ENCODE data around the gene ANKRD55.
"Not testable (repeated sequence)": the region's sequence is repeated elsewhere in the genome, so short reads cannot be mapped to it uniquely, and the experiment has no call there.

DNA sequence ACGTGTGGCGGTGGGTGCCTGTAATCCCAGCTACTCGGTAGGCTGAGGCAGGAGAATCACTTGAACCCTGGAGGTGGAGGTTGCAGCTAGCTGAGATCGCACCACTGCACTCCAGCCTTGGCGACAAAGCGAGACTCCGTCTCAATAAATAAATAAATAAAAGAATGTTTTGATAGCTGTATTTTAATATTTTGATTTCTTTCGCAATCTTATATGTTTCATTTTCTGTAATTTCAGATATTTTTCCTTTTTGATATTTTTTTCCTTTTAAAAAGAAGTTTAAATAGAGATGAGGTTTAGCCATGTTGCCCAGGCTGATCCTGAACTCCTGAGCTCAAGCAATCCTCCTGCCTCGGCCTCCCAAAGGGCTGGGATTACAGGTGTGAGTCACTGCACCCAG is 82.4 kb downstream of the ANKRD55 start:
- TF ChIP-seq, protein P1, sequence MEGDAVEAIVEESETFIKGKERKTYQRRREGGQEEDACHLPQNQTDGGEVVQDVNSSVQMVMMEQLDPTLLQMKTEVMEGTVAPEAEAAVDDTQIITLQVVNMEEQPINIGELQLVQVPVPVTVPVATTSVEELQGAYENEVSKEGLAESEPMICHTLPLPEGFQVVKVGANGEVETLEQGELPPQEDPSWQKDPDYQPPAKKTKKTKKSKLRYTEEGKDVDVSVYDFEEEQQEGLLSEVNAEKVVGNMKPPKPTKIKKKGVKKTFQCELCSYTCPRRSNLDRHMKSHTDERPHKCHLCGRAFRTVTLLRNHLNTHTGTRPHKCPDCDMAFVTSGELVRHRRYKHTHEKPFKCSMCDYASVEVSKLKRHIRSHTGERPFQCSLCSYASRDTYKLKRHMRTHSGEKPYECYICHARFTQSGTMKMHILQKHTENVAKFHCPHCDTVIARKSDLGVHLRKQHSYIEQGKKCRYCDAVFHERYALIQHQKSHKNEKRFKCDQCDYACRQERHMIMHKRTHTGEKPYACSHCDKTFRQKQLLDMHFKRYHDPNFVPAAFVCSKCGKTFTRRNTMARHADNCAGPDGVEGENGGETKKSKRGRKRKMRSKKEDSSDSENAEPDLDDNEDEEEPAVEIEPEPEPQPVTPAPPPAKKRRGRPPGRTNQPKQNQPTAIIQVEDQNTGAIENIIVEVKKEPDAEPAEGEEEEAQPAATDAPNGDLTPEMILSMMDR (tag by site-specific recombination; IDR thresholded peaks at IDR 0.05): not testable (repeated sequence)
- not testable (repeated sequence) for TF ChIP-seq ZNF354C (tag by site-specific recombination; IDR thresholded peaks at IDR 0.05; ENCODE audit: borderline replicate concordance, low read depth); ZSCAN30 (tag by site-specific recombination; IDR thresholded peaks at IDR 0.05)
- TF ChIP-seq, protein P2, sequence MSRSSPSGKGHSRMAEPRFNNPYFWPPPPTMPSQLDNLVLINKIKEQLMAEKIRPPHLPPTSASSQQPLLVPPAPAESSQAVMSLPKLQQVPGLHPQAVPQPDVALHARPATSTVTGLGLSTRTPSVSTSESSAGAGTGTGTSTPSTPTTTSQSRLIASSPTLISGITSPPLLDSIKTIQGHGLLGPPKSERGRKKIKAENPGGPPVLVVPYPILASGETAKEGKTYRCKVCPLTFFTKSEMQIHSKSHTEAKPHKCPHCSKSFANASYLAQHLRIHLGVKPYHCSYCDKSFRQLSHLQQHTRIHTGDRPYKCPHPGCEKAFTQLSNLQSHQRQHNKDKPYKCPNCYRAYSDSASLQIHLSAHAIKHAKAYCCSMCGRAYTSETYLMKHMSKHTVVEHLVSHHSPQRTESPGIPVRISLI (tag by site-specific recombination; IDR thresholded peaks at IDR 0.05): not testable (repeated sequence)
- TF ChIP-seq, protein P3, sequence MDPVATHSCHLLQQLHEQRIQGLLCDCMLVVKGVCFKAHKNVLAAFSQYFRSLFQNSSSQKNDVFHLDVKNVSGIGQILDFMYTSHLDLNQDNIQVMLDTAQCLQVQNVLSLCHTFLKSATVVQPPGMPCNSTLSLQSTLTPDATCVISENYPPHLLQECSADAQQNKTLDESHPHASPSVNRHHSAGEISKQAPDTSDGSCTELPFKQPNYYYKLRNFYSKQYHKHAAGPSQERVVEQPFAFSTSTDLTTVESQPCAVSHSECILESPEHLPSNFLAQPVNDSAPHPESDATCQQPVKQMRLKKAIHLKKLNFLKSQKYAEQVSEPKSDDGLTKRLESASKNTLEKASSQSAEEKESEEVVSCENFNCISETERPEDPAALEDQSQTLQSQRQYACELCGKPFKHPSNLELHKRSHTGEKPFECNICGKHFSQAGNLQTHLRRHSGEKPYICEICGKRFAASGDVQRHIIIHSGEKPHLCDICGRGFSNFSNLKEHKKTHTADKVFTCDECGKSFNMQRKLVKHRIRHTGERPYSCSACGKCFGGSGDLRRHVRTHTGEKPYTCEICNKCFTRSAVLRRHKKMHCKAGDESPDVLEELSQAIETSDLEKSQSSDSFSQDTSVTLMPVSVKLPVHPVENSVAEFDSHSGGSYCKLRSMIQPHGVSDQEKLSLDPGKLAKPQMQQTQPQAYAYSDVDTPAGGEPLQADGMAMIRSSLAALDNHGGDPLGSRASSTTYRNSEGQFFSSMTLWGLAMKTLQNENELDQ (tag by site-specific recombination; IDR thresholded peaks at IDR 0.05; ENCODE audit: low read depth): not testable (repeated sequence)

All from HEK293 (cell line).